ENCODE data around the gene KMT2B.

KMT2B gene

GRCh38 chr19:35717665-35718344, at the start of gene KMT2B:
Gene KMT2B (plus strand): TSS chr19:35718003. CDS start chr19:35718019, 16 bp downstream.
- DNase-seq (ENCODE audit: low spot score), result peak; percentile 99
- TF ChIP-seq CTCF (IDR thresholded peaks at IDR 0.05; ENCODE audit: extremely low read depth, insufficient read depth, missing control alignments), result no peak
- in situ Hi-C loops (cut with MboI; ENCODE audit: low pct_unique_long_range_greater_than_20kb, low sequenced_read_pairs, unreplicated experiment), result no loop called here

GRCh38 chr19:35669566-35669965, 48.2 kb upstream of the KMT2B start:
- in situ Hi-C loops (cut with MboI; ENCODE audit: low pct_unique_long_range_greater_than_20kb, low sequenced_read_pairs, unreplicated experiment), result no loop called here
- DNase-seq (ENCODE audit: low spot score), result no peak

GRCh38 chr19:35669974-35670373, 47.8 kb upstream of the KMT2B start:
- TF ChIP-seq CTCF (IDR thresholded peaks at IDR 0.05; ENCODE audit: extremely low read depth, insufficient read depth, missing control alignments), result no peak
- in situ Hi-C loops (cut with MboI; ENCODE audit: low pct_unique_long_range_greater_than_20kb, low sequenced_read_pairs, unreplicated experiment), result no loop called here
- DNase-seq (ENCODE audit: low spot score), result no peak

More at GRCh38 chr19:35669566-35669965, 48.2 kb upstream of the KMT2B start:
- TF ChIP-seq CTCF (IDR thresholded peaks at IDR 0.05; ENCODE audit: extremely low read depth, insufficient read depth, missing control alignments), result no peak

GRCh38 chr19:35670686-35671085, 47.1 kb upstream of the KMT2B start:
- in situ Hi-C loops (cut with MboI; ENCODE audit: low pct_unique_long_range_greater_than_20kb, low sequenced_read_pairs, unreplicated experiment), result no loop called here
- no peak for DNase-seq (ENCODE audit: low spot score)
- no peak for TF ChIP-seq CTCF (IDR thresholded peaks at IDR 0.05; ENCODE audit: extremely low read depth, insufficient read depth, missing control alignments)

GRCh38 chr19:35671818-35672217, 46.0 kb upstream of the KMT2B start:
- DNase-seq (ENCODE audit: low spot score), result peak; percentile 22
- no peak for TF ChIP-seq CTCF (IDR thresholded peaks at IDR 0.05; ENCODE audit: extremely low read depth, insufficient read depth, missing control alignments)
- in situ Hi-C loops (cut with MboI; ENCODE audit: low pct_unique_long_range_greater_than_20kb, low sequenced_read_pairs, unreplicated experiment), result no loop called here

- DNase-seq (ENCODE audit: low spot score), result peak; percentile 78
- TF ChIP-seq CTCF (IDR thresholded peaks at IDR 0.05; ENCODE audit: extremely low read depth, insufficient read depth, missing control alignments), result no peak
- in situ Hi-C loops (cut with MboI; ENCODE audit: low pct_unique_long_range_greater_than_20kb, low sequenced_read_pairs, unreplicated experiment), result no loop called here
These were observed 44.5 kb upstream of the KMT2B start for GRCh38 chr19:35673121-35673804.
